VCaP (cell line): Measurements from ENCODE around the gene CIT.

ENCODE experiments used
- H3K27ac ChIP-seq: fragments of 450-650 bp; 2 replicates; pipeline ENCODE4 v1.5.1; 2017
- TF ChIP-seq, protein P1 (sequence below): fragments of 450-650 bp; conservative IDR thresholded peaks from 2 replicates; pipeline ENCODE4 v1.5.1; 2017; ENCODE audit warnings: mild to moderate bottlenecking, moderate library complexity

CIT gene

DNA sequence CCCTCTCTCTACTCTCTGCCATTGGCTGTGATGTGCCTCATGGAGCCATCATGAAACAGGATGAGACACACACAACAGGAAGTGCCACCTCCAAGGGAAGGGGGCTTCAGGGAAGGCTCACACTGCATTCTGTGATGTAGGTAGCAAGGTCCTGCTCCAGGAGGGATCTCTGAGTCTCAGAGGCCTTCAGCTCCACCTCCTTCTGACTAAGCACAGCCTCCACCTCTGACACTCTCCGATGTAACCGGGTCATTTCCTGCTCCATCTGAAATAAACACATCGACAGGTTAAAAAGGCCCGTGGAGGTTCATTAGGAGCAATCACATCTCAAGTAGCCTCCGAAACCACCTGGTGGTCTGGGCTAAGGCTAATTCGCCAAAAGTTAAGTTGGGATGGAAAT is 93.3 kb downstream of the CIT start:
- TF ChIP-seq, protein P1, sequence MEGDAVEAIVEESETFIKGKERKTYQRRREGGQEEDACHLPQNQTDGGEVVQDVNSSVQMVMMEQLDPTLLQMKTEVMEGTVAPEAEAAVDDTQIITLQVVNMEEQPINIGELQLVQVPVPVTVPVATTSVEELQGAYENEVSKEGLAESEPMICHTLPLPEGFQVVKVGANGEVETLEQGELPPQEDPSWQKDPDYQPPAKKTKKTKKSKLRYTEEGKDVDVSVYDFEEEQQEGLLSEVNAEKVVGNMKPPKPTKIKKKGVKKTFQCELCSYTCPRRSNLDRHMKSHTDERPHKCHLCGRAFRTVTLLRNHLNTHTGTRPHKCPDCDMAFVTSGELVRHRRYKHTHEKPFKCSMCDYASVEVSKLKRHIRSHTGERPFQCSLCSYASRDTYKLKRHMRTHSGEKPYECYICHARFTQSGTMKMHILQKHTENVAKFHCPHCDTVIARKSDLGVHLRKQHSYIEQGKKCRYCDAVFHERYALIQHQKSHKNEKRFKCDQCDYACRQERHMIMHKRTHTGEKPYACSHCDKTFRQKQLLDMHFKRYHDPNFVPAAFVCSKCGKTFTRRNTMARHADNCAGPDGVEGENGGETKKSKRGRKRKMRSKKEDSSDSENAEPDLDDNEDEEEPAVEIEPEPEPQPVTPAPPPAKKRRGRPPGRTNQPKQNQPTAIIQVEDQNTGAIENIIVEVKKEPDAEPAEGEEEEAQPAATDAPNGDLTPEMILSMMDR = no peak
- H3K27ac ChIP-seq = no peak overlapping the region

DNA sequence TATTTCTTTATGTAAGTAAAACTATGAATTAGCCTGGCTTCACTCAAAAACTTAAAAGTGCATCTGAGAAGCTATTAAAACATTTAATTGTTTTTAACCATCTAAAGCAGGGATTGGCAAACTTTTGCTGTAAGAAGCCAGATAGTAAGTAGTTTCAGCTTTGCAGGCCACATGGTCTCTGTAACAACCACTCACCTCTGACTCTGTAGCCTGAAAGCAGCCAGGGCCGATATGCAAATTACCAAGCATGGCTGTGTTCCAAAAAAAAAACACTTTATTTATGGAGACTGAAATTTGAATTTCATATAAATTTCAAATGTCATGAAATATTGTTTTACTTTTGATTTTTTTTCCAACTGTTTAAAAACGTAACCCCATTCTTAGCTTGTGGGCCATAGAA is 95.3 kb downstream of the CIT start:
- TF ChIP-seq, protein P1 = no peak
- H3K27ac ChIP-seq = no peak overlapping the region

DNA sequence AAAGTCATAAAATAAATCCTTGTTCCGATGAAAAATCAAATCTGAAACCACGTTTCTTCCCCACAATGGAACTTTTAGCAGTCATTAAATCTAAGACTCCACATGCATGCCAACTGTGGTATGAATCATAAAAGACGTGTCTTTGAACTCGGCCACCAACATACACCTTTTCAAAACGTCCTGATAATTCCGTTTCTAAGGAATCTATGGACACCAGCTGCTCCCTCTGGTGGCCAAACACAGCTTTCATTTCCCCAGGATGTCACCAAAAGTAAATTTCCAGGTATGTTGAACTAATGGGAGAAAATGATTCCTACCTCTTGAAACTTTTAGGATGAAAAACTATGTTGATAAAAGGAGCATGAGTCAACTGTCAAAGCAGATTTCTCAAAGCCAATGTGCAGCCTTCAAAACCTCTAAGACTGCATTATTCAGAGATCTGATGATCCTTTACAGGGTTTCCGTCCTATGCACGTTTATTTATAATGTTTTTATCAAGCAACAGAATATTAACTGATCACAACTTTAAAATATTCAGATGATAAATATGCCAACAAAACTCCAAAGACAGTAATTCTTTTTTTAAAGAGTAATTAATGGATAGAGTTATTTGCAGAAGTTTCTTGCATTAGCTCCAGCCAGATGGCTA is 96.2 kb downstream of the CIT start:
- H3K27ac ChIP-seq = peak overlapping the region; percentile 18
- TF ChIP-seq, protein P1 = peak; percentile 95

DNA sequence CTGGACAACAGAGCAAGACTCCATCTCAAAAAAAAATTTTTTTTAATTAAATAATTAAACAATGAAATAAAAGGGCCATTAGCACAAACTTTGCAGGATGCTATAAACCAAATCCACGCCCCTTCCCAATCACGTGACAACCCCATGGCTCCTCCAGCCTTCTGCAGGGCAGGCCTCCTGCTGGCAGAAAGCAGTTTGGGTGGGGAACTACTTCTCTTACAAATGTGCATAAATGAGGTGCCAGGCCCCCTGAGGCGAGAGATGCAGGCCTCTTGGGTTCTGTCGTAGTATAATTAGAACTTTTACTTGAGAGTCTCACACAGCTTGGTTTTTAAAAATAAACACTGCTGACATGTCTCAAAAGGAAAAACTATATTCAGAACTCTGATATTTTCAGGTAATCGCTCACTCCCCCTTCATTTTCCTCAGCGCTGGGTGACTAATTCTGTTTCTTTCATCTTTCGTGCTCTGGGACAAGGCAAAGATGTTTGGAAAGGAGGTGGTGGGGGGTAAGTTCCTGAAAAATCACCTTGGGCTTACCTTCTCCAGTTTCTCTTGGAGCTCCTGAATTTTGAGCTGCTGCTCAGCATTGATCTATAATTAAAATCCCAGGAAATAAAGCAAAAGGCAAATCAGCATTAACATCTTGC is 101.7 kb downstream of the CIT start:
- H3K27ac ChIP-seq = no peak overlapping the region
- TF ChIP-seq, protein P1 = no peak

DNA sequence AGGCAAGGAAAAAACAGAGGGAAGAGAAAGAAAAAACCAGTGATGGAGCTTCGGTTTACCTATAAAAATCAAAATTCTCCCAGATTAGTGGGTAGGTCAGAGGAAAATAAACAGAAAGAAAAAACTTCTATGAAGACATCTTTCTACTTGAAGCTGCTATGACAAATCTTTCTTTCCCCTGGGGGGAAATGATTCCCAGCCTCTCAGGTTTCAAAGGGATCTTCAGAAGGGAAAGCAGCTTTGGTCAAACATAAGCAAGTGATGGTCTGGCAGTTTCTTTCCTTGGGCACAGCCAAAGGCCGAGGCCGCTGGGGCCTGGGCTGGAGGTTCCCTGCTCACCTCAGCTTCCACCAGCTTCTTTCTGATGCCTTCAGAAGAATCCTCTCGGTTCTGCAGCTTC is 104.7 kb downstream of the CIT start:
- TF ChIP-seq, protein P1 = no peak
- H3K27ac ChIP-seq = no peak overlapping the region

DNA sequence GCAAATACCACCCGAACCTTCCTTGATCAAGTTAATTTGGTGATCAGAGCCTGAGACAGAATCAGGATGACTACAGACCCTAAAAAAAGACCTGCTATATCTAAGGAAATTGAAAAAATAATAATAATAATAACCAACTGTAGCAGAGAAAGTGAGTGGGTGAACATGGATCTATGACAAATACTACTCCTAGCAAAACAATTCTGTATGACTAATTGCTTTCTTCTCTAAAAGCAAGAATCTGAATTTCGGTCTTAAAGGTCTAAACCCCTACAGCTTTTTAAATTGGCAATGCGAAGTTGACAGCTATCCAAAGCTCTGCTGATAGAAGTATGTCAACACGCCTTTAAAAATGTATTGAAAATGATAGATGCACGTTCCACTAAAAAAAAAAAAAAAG is 107.0 kb downstream of the CIT start:
- no peak overlapping the region for H3K27ac ChIP-seq
- TF ChIP-seq, protein P1 = no peak

DNA sequence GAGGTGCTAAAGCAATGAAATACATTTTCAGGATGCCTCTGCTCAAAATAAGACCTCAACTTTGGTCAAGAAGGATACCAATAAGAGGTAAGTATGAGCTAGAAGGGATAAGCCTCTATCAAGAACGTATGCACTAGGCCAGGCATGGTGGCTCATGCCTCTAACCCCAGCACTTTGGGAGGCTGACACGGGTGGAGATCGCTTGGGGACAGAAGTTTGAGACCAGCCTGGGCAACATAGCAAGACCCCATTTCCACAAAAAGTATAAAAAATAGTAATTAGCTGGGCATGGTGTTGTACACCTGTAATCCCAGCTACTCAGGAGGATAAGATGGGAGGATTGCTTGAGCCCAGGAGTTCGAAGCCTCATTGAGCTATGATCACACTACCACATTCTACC is 114.5 kb downstream of the CIT start:
- TF ChIP-seq, protein P1 = no peak
- no peak overlapping the region for H3K27ac ChIP-seq
